HG03460 (cell line): ENCODE data around the gene PSME1.
"Not testable (repeated sequence)": the region's sequence is repeated elsewhere in the genome, so short reads cannot be mapped to it uniquely, and the experiment has no call there.

Experiments used
- ATAC-seq: cut with Tn5 transposase; IDR thresholded peaks from one replicate; pipeline ENCODE4 v1.9.1; 2021; ENCODE audit not compliant: unreplicated experiment

PSME1 gene

GRCh38 chr14:24103451-24103850 lies 32.5 kb upstream of the PSME1 start:
- no peak for ATAC-seq

- ATAC-seq: not testable (repeated sequence)
Measured at GRCh38 chr14:24105609-24106239, 30.3 kb upstream of the PSME1 start.

- no peak for ATAC-seq
Measured at GRCh38 chr14:24106672-24107271, 29.2 kb upstream of the PSME1 start.

- peak; percentile 29 for ATAC-seq
Measured at GRCh38 chr14:24108336-24108874, 27.6 kb upstream of the PSME1 start.

DNA sequence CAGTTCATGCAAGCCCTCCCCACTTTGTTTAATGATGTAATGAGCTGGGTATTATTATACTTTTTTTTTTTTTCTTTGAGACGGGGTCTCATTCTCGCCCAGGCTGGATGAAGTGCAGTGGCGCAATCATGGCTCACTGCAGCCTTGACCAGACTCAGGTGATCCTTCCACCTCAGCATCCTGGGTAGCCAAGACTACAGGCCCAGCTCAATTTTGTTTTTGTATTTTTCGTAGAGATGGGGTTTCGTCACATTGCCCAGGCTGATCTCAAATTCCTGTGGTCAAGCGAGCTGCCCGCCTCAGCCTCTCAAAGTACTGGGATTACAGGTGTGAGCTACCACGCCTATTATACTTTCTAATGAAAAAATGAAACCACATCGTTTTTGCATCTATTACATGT lies 25.9 kb upstream of the PSME1 start:
- ATAC-seq: no peak

GRCh38 chr14:24110523-24110922 lies 25.5 kb upstream of the PSME1 start:
- ATAC-seq: no peak

DNA sequence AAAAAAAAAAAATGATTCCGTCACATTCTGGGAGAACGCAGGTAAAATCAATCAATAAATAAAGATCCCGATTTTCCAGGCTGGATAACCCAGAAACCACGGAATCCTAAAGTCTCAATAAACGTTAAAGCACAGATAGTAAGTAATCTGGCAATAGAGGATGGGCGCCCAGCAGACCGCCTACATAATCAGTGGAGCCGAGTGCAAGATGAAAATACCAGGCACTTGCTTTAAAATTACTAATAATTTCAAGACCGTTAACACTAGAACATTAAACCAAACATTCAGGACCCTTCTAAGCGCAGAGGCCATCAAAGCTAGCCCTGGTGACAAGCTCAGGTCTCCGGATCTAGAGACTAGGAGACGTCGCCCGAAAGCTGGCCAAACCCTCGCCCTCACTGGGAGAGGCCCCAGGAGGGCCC lies 22.6 kb upstream of the PSME1 start:
- no peak for ATAC-seq

DNA sequence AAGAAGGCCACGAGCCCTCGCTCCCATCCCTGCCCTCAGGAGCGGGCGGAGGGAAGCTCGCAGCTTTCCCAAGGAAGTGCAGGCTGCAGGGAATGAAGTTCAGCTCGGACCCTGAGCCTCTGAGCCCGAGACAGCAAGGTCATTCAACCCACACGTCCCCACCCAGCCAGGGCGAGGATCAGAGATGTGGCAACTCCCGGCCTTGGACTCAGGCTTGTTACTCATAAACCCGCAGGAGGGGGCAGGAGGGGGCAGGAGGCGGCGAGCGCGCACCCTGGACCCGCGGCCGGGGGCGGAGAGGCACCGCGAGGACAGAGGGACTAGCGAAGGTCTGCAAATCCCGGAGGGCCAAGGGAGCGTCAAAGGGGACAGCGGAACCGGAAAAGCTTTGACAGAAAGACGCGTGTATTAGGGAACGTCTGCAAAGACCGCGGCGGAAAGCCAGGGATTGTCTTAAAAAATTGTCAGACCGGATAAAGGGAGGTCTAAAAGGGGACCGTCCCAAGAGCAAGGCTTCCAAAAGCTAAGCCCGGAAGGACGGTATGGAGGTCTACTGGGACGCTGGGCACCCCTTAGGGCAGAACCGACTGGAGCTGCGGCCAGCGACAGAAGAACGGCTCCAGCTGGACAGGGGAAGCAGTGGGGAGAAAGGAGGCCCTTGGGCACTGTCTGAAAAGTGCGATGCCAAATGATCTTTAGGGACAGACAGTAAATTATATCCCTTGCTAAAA lies 22.0 kb upstream of the PSME1 start:
- ATAC-seq: peak; percentile 33

DNA sequence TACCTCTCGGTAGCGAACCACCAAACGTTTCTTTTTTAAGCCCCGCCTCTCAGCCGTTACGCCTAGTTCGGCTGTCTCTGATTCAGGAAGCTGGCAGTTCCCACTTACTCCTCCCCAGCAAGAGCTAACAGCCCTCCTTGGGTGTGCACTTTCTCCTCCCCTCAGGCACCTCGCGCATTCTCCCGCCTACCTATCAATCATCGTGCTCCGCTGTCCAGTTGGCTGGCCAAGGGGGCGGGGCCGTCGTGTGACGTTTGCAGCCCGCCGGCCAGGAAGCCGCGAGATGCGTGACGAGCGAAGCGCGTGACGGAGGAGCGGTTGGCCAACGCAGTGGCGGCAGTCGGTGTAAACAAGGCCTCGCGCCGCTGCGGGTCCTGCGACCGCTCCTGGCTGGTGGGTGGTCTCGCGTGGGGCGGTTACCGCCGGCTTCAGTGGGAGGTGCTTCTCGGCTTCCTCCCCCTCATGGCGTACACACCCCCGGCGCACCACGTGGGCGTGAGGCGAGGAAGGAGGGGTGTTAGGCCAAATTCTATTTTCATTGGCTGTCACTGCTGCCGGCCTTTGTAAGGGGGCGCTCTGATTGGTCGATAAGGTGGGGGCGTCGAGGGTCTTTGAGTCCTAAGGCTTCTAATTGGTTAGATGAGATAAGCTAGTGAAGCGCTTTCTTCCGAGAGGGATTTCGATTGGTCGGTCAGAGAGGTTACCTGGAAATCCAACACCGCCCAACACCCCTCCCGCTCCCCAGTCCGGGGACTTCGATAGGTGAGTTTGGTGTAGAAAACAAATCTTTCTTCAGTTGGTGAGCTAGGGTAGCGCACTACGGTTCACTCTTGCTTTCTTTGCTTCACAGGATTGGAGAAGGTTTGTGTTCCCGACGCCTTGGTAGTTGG lies 21.2 kb upstream of the PSME1 start, which contains the start of the genes DCAF11 and NRL:
DCAF11 (plus strand) TSS at position 246 of the 890 bp plus-strand sequence. CDS start 818 bp downstream, outside the sequence.
NRL (minus strand) TSS at position 418 of the 890 bp plus-strand sequence. CDS start 32,101 bp downstream, outside the sequence.
- ATAC-seq: peak; percentile 82

DNA sequence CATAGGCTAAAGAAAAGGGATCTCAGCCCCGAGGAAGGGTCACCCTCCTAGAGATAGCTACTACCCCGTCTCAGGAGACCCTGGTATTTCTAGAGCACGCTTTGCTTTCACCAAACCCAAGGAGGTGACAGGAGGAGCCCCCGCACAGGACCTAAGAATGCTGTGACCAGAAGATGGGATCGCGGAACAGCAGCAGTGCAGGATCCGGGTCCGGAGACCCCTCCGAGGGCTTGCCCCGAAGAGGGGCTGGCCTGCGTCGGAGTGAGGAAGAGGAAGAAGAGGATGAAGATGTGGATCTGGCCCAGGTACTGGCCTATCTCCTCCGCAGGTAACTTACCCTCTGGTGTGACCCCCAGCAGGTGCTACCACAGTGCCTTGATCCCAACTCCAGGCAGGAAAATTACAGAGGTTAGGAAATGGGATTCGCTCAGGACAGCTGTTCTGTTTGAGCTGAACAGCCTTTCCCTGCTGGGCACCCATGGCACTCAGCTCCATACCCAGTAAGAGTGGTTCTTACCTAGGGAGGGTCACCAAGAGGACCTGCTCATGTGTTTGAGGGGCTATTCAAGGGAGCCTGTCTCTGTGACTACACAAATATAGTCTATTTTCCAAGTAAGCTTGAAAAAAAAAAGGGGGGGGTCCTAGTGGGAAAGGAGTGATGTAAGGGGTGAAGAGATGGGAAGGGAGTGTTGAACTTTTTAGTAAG lies 20.4 kb upstream of the PSME1 start:
- no peak for ATAC-seq

DNA sequence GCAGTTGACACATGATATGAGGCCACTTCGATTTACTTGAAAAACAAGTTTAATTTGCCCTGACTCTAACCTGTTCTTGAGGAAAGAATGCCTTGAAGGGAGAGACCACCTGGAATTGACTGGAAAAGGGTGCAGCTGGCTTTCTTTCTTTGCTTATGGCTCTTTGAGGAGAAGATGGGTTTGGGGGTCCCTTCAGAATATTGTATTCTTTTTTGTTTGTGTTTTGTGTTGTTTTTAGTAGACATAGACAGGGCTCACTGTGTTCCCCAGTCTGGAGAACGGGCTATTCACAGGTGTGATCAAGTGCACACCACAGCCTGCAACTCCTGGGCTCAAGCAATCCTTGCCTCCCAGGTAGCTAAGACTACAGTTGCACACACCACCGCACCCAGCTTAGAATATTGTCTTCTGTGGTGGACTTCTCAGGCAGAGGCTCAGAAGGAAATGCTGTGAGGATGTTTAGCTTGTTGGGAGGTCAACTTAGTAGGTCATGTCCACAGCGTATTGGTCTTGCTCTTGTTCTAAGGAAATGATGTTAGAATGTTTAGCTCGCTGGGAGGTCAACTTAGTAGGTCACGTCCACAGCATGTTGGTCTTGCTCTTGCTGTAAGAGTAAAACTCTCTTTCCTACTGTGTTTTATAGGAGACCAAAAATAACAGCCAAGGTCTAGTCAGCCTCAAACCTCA lies 19.7 kb upstream of the PSME1 start:
- no peak for ATAC-seq

DNA sequence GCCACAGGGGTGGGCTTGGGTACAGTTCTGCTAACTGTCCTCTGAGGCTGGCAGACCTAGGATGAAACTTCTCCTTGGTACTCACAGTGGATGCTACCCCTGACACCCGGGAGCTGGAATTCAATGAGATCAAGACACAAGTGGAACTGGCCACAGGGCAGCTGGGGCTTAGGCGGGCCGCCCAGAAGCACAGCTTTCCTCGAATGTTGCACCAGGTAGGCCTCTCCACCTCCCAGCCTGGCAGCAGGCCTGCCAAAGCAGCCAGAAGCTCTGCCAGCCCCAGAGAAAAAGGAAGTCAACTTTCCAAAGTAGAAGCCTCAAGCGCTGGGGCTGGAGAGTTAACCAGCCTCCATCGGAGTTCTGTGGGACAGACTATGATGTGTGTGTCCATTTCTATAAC lies 18.8 kb upstream of the PSME1 start:
- ATAC-seq: no peak

DNA sequence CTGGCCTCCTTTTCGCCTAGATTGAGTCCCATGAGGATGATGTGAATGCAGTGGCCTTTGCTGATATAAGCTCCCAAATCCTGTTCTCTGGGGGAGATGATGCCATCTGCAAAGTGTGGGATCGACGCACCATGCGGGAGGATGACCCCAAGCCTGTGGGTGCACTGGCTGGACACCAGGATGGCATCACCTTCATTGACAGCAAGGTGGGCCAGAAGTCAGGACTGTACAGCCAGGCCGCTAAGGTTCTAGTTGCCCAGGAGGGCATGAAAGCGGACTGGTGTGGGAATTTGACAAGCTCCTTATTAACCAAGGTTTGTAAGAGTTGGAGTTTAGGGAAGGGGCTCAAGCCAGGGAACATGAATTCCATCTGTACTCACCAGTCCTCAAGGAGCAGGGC lies 16.3 kb upstream of the PSME1 start:
- ATAC-seq: no peak

DNA sequence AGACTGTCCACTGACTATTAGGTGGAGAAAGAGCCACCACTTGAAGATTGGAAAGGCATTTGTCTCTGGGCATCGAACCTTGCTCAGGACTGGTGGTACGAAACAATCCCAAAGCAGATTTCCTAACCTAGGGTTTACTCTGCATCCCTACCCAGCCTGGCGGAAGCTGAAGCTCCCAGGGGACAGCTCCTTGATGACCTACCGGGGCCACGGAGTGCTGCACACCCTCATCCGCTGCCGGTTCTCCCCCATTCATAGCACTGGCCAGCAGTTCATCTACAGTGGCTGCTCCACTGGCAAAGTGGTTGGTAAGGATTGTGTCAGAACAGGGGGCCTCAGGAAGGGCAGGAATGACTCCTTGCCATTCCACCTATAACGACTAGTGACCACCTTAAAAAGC lies 14.8 kb upstream of the PSME1 start:
- no peak for ATAC-seq

GRCh38 chr14:24122416-24122815 lies 13.6 kb upstream of the PSME1 start:
- no peak for ATAC-seq

- no peak for ATAC-seq
Measured at GRCh38 chr14:24122898-24123297, 13.1 kb upstream of the PSME1 start.

DNA sequence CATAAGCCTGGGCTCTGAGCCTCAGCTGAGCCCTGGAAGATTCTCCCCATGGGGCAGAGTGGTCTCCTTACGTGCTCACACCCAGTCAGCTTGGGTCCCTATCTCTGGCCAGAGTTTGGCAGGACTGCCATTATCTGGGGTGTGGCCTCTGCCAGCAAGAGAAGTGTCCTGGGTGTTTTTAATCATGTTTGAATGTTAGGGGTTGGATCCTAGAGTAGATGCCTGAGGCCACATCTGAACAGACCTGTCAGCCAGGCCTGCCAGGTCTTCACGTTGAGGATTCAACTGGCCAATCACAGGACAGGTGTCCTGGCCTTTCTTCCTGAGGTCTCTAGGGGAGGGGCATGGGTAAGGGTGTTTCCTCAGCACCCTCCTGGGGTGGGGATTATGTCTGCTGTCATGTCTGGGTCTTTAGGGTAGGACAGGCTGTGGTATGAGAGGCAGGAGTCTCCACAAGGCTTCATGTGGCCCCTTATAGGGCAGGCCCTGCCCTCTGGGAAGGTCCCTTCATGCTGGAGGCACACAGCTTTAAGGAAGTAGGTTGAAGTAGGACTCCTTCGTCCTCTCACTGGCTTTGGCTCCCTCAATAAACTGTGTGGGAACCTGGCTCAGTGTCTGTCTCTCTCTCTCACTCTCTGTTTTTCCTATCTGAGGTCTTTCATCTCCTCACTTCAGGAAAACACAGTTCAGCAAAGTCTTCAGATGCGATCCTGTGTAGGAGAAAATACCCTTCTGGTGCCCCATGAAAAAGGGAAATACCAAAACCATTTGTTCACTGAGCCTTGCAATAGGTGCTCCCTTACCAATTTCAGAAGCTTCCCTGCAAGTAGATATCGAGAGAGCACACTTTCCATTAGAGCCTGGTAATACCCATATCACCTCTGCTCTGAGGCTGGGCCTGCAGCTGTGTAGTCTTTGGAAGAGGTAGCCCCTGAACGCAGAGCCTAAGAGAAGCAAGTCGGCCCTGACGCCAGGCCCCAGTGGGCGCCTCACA lies 12.3 kb upstream of the PSME1 start:
- ATAC-seq: peak; percentile 57

DNA sequence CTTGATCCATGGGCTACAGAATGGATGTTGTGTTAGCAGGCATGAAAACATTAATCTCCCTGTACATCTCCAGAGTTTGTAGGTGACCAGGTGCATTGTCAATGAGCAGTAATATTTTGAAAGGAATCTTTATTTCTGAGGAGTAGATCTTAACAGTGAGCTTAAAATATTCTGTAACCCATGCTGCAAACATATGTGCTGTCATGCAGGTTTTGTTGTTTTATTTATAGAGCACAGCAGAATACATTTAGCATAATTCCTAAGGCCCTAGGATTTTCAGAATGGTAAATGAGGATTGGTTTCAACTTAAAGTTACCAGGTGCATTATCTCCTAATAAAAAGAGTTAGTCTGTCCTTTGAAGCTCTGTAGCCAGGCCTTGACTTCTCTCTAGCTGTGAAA lies 9.1 kb upstream of the PSME1 start:
- no peak for ATAC-seq
